DOHH2 (cell line): ENCODE results near the gene FAM120A.

Experiments
- H3F3A ChIP-seq: fragments of 200-600 bp; sonication (generic), shearing (Covaris generic); 2 replicates; pipeline ENCODE4 v1.6.0; 2016; ENCODE audit warnings: antibody characterized with exemption, mild to moderate bottlenecking; ENCODE audit not compliant: control insufficient read depth, insufficient read depth
- H3K27ac ChIP-seq: fragments of 200-600 bp; sonication (generic); 2 replicates; pipeline ENCODE4 v1.5.1; 2014; ENCODE audit warnings: low read depth, mild to moderate bottlenecking, low read length, moderate library complexity
- H3K27me3 ChIP-seq: fragments of 200-600 bp; sonication (generic); 2 replicates; pipeline ENCODE4 v1.6.1; 2014; ENCODE audit warnings: mild to moderate bottlenecking, low read length, mixed read lengths; ENCODE audit not compliant: control insufficient read depth
- H3K36me3 ChIP-seq: fragments of 200-600 bp; sonication (generic); 2 replicates; pipeline ENCODE4 v1.6.1; 2014; ENCODE audit warnings: mild to moderate bottlenecking, low read length, moderate library complexity, mixed read lengths; ENCODE audit not compliant: control insufficient read depth
- H3K4me1 ChIP-seq: fragments of 200-600 bp; sonication (generic); 2 replicates; pipeline ENCODE4 v1.6.1; 2014; ENCODE audit warnings: mild to moderate bottlenecking, low read length, mixed read lengths; ENCODE audit not compliant: control insufficient read depth
- H3K4me2 ChIP-seq: fragments of 200-600 bp; sonication (generic); 2 replicates; pipeline ENCODE4 v1.6.0; 2014; ENCODE audit warnings: mild to moderate bottlenecking, low read length, moderate library complexity
- H3K4me3 ChIP-seq: fragments of 200-600 bp; sonication (generic); 2 replicates; pipeline ENCODE4 v1.5.1; 2014; ENCODE audit warnings: mild to moderate bottlenecking, low read length, mixed read lengths
- H3K79me2 ChIP-seq: fragments of 200-600 bp; sonication (generic); 2 replicates; pipeline ENCODE4 v1.6.1; 2014; ENCODE audit warnings: mild to moderate bottlenecking, low read length, mixed read lengths; ENCODE audit not compliant: control insufficient read depth
- H3K9me2 ChIP-seq: fragments of 200-600 bp; sonication (generic); replicated peaks from 2 replicates; pipeline ENCODE4 v1.6.1; 2014; ENCODE audit warnings: mild to moderate bottlenecking, low read length, mixed read lengths; ENCODE audit not compliant: control insufficient read depth
- H3K9me3 ChIP-seq: fragments of 200-600 bp; sonication (generic); 2 replicates; pipeline ENCODE4 v1.6.1; 2014; ENCODE audit warnings: antibody characterized with exemption, low read length, mixed read lengths; ENCODE audit not compliant: control insufficient read depth, insufficient read depth
- H4K20me1 ChIP-seq: fragments of 200-600 bp; sonication (generic); 2 replicates; pipeline ENCODE4 v1.6.0; 2014; ENCODE audit warnings: low read depth, mild to moderate bottlenecking, antibody characterized with exemption, low read length, moderate library complexity; ENCODE audit not compliant: control insufficient read depth, insufficient read depth
- EZH2phosphoT487 ChIP-seq: fragments of 200-600 bp; sonication (generic); IDR thresholded peaks from 2 replicates; pipeline ENCODE4 v1.6.1; 2017; ENCODE audit warnings: borderline replicate concordance, mild to moderate bottlenecking, antibody characterized with exemption, low read length, moderate library complexity, mixed read lengths
- TF ChIP-seq, protein P1 (sequence below): fragments of 200-600 bp; sonication (generic); IDR thresholded peaks from one replicate; pipeline ENCODE4 v1.5.1; 2014; ENCODE audit warnings: antibody characterized with exemption, mild to moderate bottlenecking, low read depth, low read length; ENCODE audit not compliant: poor library complexity, severe bottlenecking

Gene FAM120A

GRCh38 chr9:93440896-93441580 is 10.4 kb upstream of the FAM120A start:
- H3K4me3 ChIP-seq: no peak overlapping the region
- peaks cover 9% of the 10 kb centered on the region; the same call in 1 of the 2 replicates for H3F3A ChIP-seq
- H3K27me3 ChIP-seq: no peaks in the 10 kb centered on the region
- H4K20me1 ChIP-seq: no peaks in the 10 kb centered on the region
- H3K4me1 ChIP-seq: no peaks in the 10 kb centered on the region
- H3K27ac ChIP-seq: no peak overlapping the region
- H3K79me2 ChIP-seq: no peaks in the 10 kb centered on the region
- H3K9me2 ChIP-seq: no peaks in the 10 kb centered on the region
- TF ChIP-seq, protein P1, sequence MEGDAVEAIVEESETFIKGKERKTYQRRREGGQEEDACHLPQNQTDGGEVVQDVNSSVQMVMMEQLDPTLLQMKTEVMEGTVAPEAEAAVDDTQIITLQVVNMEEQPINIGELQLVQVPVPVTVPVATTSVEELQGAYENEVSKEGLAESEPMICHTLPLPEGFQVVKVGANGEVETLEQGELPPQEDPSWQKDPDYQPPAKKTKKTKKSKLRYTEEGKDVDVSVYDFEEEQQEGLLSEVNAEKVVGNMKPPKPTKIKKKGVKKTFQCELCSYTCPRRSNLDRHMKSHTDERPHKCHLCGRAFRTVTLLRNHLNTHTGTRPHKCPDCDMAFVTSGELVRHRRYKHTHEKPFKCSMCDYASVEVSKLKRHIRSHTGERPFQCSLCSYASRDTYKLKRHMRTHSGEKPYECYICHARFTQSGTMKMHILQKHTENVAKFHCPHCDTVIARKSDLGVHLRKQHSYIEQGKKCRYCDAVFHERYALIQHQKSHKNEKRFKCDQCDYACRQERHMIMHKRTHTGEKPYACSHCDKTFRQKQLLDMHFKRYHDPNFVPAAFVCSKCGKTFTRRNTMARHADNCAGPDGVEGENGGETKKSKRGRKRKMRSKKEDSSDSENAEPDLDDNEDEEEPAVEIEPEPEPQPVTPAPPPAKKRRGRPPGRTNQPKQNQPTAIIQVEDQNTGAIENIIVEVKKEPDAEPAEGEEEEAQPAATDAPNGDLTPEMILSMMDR: no peak
- no peak for TF ChIP-seq EZH2phosphoT487
- peaks cover 3% of the 10 kb centered on the region for H3K36me3 ChIP-seq
- H3K9me3 ChIP-seq: no peaks in the 10 kb centered on the region
- H3K4me2 ChIP-seq: no peak overlapping the region

- no peaks in the 10 kb centered on the region for H4K20me1 ChIP-seq
- H3K4me2 ChIP-seq: no peak overlapping the region
- no peak for TF ChIP-seq EZH2phosphoT487
- TF ChIP-seq, protein P1: no peak
- no peak overlapping the region for H3K4me3 ChIP-seq
- H3F3A ChIP-seq: peaks cover 20% of the 10 kb centered on the region
- no peaks in the 10 kb centered on the region for H3K9me3 ChIP-seq
- H3K9me2 ChIP-seq: no peaks in the 10 kb centered on the region
- H3K36me3 ChIP-seq: peaks cover 49% of the 10 kb centered on the region
- H3K27ac ChIP-seq: no peak overlapping the region
- H3K27me3 ChIP-seq: no peaks in the 10 kb centered on the region
- H3K4me1 ChIP-seq: peaks cover 12% of the 10 kb centered on the region
- peaks cover 22% of the 10 kb centered on the region for H3K79me2 ChIP-seq
Observed at GRCh38 chr9:93446073-93446472, 5.4 kb upstream of the FAM120A start.

DNA sequence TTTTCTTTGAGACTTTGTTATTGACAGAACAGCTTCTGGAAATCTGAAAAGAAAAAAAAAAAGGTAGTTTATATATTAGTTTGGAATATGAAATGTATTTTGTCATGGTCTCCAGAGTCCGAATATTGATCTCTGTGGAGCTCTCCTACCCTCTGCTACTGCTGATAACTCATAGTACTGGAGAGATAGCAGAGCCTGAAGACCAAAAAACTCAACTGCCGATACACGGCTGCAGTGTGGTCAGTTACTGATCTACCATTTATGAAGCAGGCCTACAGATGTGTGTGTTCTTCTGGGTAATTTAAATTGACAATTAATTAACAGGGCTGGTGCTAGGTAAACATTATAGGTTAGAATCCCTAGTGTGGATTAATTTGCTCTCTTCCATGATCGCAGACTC is 3.8 kb upstream of the FAM120A start:
- no peak overlapping the region for H3K4me2 ChIP-seq
- no peak overlapping the region for H3K4me3 ChIP-seq
- no peak overlapping the region for H3K27ac ChIP-seq
- no peaks in the 10 kb centered on the region for H4K20me1 ChIP-seq
- peaks cover 33% of the 10 kb centered on the region for H3K79me2 ChIP-seq
- H3K36me3 ChIP-seq: peaks cover 58% of the 10 kb centered on the region
- peaks cover 19% of the 10 kb centered on the region for H3F3A ChIP-seq
- no peaks in the 10 kb centered on the region for H3K27me3 ChIP-seq
- no peaks in the 10 kb centered on the region for H3K9me2 ChIP-seq
- TF ChIP-seq, protein P1: no peak
- TF ChIP-seq EZH2phosphoT487: no peak
- no peaks in the 10 kb centered on the region for H3K9me3 ChIP-seq
- peaks cover 12% of the 10 kb centered on the region for H3K4me1 ChIP-seq
